Stimulated activated CD8-positive, alpha-beta memory T cell treated with anti-CD3 and anti-CD28 coated beads, Interleukin-15, amount 100 ng/mL, for 48 hours (primary cell): ENCODE data around the gene MROH9.

Experiments used
- DNase-seq, 2 donors: peaks; one replicate each; pipeline ENCODE4 v3.0.0-alpha.2; 2020; ENCODE audit warnings: low read depth in 2 of 2

The MROH9 gene

DNA sequence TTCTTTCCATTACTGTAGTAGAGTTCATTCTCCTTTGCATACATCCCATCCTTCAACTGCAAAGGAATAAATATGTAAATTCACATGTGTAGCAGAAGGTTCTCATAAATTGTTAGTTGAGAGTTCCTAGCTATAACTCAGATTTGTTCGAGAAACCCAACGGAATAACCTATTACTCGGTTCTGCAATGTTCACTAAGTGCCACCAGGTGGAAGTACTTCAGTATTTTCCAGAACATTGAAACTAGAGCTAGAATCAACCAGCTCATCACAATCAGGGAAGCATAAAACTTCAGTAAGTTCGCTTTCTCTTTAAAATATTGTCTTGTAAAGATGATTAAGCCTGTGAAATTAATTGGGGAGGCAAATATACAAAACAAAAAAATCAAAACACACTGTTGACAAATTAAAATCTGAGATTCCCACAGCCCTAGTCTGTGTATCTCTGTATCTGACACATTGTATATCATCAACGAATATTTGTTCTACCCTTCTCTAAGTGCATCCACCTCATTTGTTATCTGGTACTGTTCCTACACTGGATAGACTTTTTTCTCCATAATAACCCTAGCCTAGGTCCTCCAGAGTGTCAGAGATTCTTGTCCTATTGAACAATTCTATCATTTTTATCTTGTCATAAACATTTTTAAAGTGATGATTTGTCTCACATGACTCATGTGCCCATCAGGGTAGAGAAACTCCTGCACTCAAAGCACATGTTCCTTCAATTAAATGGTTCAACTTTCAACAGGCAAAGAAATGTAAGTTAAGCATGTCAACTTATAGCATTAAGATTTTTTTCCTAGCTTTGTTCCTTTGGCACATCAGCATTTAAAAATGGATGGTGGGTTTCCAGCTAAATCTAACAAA, 31.9 kb downstream of the MROH9 start:
- DNase-seq = no peak

DNA sequence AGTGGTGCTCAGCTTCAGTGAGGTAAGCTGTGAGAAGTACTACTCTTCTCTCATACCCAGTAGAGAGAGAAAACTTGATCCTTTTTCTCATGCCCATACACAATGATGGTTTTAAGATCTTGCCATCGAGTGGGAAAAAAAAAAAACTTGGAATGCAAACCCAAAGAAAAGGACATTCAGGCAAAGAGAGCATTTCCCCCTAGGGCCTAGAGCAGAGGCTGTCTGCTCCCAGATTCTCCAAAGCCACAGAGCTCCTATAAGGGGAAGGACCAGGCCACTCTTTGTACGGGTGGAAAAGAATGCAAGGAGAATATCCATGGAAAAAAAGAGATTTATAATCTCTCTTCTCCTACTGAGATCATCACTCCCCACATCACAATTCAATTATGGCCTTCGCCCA, 34.9 kb downstream of the MROH9 start:
- no peak for DNase-seq

DNA sequence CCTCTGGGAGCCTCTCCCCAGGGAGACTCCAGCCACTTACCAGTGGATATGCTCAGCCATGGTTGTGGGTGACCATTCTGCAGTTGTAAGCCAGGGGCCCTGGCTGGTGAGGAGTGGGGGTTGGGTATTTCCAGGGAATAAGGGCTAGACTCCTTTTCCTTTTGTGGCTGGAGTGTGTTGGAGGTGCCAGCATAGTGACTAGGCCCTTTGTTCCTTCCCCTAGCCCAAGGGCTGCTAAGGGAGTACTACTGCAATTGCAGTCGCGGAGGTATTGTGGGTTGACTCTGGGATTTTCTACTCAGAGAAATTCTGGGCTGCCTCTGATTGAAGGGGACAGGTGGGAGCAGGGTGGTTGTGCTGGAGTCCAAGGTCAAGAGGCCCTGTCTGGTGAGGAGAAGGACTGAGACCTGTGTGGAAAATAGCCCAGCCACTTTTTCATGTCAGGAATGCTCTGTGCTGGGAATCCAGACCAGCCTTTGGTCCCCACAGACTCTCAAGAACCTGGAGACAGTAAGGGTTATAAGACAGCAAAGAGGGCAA, 43.1 kb downstream of the MROH9 start:
- DNase-seq = no peak

DNA sequence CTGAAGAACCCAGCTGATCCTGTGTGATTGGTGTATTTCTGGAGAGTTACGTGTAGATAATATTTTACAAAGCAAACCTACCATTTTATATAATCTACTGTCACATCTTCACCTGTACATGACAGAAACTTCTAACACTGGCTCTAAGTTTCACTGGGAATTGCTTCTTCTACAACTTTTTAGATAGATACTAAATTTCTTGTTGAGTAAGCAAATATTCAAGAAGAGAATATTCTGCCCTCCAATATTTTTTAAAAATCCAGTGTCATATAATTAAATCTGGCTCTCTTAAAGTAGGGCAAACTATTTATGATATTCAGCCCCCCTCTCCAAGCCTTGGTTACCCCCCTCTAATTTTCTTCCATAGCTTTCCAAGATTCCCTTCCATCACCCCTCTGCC, 50.1 kb downstream of the MROH9 start:
- DNase-seq = no peak

DNA sequence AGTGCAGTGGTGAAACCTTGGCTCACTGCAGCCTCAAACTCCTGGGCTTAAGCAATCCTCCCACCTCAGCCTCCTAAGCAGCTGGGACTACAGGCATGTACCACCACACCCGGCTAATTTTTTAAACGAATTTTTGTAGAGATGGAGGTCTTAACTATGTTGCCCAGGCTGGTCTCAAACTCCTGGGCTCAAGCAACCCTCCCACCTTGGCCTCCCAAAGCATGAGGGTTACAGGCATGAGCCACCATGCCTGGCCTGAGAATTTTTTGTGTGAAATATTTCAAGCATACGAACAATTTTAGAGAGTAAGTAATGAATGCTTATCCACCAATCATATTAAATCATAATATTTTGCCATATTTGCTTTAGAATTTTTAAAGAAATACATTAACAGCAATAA, 51.6 kb downstream of the MROH9 start:
- DNase-seq = no peak

DNA sequence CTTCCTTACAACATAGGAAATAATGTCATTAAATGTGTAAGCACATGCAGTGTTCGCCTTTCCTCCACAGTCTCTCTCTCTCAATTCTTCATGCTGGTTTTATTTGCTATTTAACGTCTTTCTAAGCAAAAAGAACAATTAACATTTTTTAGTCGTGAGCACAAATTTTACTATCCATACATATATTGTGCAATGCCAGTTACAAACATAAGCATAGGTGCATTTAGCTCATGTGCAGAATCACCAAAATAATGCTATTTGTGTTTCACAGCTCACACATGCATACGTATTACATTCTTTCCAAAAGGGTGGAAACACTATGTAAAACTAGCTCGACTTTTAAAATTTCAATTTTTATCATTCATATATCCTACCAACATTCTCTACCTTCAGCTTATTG, 52.1 kb downstream of the MROH9 start:
- no peak for DNase-seq

DNA sequence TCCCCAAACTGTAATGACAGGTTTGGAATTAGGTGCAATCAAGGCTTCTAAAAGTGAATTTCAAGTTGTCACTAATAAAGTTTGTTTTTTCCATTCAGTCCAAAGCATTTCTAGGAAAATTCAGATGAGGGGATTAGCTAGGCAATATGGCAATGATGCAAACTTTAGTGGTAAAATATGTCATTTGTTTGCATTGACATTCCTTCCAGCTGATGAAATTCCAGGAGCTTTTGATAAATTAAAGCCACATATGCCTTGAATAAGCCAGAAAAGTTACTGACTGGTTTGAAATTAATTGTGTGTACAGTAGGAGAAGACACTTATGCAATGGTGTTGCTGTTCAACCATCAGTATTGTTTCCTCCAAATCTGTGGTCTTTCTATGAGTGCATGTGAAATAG, 57.8 kb downstream of the MROH9 start:
- no peak for DNase-seq

DNA sequence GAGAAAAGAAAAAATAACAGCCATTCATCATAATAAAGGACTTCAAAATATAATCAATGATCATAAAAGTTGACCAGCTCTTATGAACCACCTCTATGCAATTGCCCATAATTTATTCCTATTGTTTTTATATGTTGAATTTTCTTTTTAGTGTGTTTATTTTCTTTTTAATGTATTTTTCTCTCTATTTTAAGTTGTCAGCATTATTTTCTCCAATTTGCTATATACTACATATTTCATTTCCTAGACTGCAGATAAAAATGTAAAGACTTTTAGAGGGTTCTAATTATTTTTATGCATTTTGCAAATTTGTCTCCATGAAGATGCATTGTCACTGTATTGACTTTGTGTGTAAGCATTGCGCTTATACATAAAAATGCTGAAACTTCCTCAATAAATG, 58.4 kb downstream of the MROH9 start:
- no peak for DNase-seq

DNA sequence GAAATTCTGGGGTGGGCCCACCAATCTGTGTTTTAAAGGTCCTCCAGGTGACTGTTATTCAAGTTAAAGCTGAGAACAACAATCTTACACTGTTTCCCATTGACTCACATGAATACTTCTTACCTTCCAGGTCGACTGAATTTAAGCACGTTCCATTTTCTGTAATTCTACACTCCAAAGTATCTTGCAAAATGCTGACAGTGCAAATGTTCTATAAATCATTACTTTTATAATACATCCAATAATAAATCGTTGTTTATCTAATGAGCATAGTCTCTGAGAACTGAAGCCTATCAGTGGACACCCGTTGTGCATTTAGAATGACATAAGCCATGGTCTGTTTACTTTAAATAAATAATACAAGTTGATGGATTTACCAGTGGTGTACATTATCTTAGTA, 79.5 kb downstream of the MROH9 start:
- no peak for DNase-seq

DNA sequence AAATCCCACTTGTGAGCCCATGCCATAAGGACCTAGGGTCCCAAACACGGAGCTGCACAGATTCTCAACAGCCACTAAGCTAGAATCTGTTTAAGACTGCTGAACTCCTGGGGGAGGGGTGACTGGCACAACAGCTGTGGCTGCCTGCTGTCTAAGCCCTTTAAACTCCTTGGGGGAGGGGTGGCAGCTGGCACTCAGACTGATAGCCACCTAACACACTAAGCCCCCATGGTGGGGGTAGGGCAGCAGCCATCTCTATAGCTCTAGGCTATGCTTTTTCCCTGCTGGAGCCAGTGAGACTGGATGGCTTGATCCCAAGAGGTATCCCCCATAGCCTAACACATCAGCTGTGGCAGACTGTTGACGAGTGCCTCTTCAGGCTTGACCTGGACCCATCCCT, 82.1 kb downstream of the MROH9 start:
- no peak for DNase-seq

DNA sequence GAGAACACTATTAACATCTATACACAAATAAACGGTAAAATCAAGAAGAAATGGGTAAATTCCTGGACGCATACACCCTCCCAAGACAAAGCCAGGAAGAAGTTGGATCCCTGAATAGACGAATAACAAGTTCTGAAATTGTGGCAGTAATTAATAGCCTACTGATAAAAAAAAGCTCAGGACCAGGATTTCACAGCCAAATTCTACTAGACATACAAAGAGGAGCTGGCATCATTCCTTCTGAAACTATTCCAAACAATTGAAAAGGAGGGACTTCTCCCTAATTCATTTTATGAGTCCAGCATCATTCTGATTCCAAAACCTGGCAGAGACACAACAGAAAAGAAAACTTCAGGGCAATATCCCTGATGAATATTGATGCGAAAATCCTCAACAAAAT, 84.6 kb downstream of the MROH9 start:
- no peak for DNase-seq

DNA sequence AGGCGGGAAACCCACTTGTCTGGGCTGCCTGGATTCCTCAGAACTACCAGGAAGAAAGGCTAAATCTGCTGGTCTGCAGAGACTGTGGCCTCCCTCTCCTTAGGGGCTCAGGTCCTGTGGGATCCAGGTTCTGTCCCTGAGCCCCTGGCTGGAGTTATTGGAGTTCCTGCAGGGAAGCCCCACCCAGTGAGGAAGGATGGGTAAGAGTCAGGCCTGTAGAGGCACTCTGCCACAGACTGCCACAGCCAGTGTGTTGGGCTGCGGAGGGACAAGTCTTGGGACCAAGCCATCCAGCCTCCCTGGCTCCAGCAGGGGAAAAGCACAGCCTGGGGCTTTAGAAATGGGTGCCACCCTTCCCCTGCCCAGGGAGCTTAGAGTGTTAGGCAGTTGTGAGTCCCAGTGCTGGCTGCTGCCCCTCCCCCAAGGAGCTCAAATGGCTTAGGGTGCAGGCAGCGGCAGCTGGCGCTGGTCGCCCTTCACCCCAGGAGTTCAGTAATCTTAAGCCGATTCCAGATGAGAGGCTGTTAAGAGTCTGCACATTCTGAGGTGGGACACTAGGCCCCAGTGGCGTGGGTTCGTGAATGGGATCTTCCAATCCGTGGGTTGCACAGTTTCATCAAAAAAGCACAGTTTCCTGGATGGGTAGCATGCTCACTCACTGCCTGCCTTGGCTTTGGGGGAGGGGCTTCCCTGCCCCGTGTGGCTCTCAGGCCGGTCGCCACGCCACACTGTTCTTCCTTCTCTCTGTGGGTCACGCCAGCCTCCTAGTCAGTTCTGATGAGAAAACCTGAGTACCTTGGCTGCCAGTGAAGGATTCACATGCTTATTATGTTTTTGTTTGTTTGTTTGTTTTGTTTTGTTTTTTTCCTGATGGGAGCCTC, 97.7 kb downstream of the MROH9 start:
- no peak for DNase-seq

DNA sequence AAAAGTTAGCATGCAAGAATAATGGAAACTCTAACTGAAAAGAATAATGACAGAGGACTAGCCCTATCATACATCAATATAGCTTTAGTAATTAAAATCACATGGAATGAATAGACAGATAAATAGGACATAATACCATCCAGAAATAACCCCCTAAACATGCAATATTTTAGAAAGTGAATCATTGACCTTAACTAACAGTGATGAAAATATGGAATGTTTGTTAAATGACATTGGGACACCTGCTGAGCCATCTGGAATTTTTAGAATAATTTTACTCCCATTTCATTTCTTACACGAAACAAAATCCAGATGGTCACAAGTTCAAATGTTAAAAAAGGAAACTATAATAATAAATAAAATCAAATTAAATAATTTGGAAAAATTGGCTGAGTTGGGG, 102.3 kb downstream of the MROH9 start:
- no peak for DNase-seq

DNA sequence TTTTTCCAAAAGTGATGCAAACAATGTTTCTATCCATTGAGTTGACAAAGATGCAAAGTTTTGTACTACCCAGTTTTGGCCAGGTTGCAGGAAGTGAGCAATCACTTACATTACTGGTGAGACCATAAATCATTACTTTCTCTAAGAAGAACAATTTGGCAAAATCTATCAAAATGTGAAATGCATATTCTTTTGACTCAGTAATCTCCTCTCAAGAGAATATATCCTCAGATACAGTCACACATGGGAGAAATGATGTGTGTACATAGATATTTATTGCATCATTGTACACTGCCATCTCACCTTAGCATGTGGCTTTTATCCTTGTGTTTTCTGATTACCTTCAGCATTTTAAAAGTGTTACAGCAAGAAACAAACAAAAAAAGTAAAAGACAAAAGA, 103.0 kb downstream of the MROH9 start:
- DNase-seq = no peak

DNA sequence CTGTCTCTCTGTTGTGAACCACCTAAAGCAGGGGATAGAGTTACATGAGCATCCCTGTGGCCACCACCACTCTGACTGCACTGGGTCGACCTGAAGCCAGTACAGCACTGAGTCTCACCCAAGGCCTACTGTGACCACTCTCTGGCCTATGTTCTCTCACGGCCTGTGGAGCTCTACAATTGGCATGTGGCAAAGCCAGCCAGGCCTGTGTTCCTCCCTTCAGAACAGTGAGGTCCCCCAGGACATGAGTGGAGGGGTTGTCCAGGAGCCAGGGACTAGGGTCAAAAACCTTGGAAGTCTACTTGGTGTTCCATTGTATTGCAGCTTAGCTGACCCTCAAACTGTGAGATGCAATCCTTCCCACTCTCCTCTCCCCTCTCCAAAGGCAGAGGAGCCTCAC, 112.7 kb downstream of the MROH9 start:
- DNase-seq = no peak

DNA sequence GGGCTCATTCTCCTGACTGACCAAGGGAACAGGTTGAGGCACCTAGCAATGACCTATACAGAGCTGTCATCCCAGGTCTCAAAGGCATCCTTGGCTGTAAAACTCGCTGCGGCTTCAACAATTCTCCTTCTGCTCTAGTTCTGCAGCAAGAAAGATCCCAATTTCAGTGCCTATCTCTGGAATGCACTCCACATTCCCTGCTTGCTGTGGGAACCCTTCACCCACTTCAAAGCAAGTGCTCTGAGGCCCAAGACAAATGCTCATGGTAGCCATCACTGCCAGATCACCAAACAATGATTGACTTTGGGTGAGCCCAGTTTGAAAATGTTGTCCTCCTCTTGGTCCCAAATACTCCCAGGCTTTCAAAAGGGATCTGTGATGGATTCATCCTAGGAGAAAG, 117.6 kb downstream of the MROH9 start:
- no peak for DNase-seq

DNA sequence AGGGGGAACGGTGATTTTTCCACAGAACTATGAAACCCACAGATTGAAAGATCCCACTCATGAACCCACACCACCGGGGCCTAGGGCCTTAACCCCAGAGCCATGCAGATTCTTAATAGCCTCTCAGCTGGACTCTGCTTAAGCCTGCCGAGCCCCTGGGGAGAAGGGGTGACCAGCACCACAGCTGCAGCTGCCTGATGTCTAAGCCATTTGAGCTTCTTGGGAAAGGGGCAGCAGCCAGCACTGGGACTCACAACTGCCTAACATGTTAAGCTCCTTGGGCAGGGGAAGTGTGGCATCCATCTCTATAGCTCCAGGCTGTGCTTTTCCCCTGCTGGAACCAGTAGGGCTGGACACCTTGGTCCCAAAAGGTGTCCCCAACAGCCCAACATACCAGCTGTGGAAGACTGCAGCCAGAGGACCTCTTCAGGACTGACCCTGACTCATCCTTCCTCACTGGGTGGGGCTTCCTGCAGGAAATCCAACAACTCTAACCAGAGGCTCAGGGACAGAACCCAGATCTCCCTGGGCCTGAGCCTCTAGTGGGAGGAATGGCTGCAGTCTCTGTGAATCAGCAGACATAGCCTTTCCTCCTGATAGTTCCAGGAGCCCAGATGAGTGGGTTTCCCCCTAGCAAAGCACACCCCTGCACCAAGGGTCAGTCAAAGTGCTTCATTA, 120.8 kb downstream of the MROH9 start:
- no peak for DNase-seq

DNA sequence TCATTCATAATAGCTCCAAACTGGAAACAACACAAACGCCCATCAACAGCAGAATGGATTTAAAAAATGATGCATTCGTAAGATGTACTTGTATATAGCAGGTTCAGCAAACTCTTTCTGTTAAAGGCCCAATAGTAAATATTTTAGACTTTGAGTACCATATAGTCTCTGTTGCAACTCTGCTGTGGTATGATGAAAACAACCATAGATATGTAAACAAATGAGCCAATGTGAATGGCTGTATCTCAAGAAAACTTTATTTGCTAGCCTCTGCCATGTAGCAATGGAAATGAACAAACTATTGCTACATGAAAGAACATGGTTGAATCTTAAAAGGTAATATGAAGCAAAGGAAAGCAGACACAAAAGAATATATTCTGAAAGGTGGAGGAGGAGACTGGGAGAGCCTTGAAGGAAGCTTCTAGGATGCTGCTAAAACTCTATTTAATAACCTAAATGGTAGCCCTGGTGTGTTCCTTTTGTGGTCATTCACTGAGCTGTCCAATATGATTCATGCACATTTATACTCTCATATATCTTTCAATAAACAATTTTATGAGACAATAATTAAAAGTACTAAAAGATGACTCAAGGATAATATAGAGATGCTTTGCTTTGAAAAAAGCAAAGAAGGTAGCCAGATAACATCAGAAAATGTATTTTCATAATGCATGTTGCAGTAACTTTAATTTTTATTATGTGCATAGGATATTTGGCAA, 126.2 kb downstream of the MROH9 start:
- DNase-seq = no peak

DNA sequence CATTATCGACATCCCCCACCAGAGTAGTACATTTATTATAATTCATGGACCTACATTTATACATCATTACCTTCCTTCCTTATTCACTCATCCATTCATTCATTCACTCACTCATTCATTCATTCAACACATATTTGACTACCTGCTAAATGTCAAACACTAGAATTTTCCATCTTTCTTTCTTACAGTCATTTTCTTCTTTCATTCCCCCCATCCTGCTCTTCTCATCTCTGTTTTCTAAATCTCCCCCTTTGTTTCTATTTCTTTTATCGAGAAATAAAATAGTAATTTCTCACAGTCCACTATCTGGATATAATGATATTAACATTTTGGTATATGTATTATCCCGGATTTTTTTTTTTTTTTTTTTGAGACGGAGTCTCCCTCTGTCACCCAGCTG, 127.6 kb downstream of the MROH9 start:
- no peak for DNase-seq

DNA sequence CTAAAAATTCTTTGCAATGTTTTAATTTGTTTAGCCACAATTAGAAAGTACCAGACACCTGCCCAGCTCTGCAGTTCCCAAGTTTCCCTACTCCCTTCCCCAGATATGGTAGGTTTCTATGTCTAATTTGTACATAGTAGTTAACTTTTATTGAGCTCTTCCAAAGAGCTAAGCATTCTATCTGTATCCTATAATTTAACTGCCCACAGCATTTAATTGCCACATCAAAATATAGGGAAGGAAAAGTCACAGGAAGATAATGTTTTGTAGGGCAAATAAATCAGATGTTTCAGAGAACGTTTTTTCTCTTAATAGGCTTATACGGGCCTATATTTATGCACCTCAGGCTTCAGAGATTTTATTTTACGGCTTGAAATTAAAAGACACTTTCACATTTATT, 139.7 kb downstream of the MROH9 start:
- DNase-seq = no peak

DNA sequence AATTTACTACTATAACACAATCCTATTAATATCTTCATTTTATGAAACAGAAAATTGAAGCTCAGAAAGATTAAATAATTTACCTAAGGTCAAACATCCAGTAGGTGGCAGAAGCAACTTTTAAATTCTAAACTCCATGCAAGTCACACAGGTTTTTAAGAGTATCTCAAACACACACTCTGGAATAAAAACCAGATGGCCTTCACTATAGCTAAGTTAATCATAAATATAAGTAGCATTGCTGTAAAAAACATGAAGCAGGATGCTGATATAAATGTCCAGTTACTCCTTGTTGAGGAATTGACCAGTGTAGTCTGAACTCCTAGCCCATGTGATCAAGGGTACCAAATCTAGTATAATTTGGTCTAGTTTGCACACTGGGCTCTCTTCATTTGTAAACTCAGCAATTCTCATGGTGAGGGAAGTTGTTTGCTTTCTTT, 146.0 kb downstream of the MROH9 start:
- DNase-seq = no peak
